A673 (cell line): ENCODE data around the gene GLT6D1.

Experiments
- EZH2 ChIP-seq: fragments of 200-600 bp; sonication (generic); IDR thresholded peaks from 2 replicates; pipeline ENCODE4 v1.6.1; 2017; ENCODE audit warnings: borderline replicate concordance, low read depth, mild to moderate bottlenecking, mixed read lengths, antibody characterized with exemption, low read length; ENCODE audit not compliant: poor library complexity, severe bottlenecking
- TF ChIP-seq, protein P1 (sequence below): fragments of 300-800, 200-600 bp; sonication (generic); conservative IDR thresholded peaks from 2 replicates; pipeline ENCODE4 v1.5.1; 2017; ENCODE audit warnings: low read depth, mild to moderate bottlenecking, antibody characterized with exemption, low read length, moderate library complexity, mixed read lengths

- TF ChIP-seq, protein P1, sequence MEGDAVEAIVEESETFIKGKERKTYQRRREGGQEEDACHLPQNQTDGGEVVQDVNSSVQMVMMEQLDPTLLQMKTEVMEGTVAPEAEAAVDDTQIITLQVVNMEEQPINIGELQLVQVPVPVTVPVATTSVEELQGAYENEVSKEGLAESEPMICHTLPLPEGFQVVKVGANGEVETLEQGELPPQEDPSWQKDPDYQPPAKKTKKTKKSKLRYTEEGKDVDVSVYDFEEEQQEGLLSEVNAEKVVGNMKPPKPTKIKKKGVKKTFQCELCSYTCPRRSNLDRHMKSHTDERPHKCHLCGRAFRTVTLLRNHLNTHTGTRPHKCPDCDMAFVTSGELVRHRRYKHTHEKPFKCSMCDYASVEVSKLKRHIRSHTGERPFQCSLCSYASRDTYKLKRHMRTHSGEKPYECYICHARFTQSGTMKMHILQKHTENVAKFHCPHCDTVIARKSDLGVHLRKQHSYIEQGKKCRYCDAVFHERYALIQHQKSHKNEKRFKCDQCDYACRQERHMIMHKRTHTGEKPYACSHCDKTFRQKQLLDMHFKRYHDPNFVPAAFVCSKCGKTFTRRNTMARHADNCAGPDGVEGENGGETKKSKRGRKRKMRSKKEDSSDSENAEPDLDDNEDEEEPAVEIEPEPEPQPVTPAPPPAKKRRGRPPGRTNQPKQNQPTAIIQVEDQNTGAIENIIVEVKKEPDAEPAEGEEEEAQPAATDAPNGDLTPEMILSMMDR, result no peak
- TF ChIP-seq EZH2, result no peak
Measured at GRCh38 chr9:135579356-135579755, 60.0 kb downstream of the GLT6D1 start.
